ENCODE results near the gene FLYWCH2.

DNA sequence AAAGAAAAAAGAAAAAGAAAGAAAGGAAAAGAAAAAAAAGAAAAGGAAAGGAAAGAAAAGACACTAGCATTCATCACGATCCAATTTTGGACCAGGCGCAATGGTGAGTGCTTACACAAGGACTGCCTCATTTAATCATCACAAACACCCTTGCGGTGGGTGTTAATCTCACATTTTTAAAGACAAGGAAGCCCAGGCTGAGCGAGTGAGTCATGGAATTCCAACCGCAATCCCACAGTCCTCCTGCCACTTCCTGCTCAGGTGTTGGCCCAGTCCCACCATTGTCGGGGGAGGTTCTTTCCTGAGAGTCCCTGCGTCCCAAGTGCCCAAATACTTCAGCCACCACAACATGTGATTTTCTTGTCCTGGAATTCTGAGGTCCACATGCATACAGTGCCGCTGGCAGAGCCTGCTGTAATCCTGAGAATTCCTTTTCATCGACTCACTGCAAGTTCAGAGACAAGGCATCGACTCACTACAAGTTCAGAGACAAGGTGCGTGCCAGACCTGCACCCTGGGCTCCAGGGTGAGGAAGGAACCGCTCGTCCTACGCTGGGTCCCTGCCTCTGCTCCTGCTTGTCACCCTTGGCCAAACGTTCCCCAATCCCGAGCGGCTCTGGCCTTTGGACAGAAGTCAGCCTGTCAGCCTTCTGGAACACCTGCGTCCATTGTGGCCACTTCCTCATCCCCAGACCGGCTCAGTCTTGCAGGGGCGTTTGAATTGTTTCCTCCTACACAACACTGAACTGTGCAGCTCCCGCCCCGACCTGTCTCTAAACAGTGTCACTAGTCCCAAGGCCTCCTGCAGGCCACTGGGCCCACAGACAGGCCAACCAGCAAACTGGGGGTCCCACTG is 47.1 kb upstream of the FLYWCH2 start:
- TF ChIP-seq, protein P1, sequence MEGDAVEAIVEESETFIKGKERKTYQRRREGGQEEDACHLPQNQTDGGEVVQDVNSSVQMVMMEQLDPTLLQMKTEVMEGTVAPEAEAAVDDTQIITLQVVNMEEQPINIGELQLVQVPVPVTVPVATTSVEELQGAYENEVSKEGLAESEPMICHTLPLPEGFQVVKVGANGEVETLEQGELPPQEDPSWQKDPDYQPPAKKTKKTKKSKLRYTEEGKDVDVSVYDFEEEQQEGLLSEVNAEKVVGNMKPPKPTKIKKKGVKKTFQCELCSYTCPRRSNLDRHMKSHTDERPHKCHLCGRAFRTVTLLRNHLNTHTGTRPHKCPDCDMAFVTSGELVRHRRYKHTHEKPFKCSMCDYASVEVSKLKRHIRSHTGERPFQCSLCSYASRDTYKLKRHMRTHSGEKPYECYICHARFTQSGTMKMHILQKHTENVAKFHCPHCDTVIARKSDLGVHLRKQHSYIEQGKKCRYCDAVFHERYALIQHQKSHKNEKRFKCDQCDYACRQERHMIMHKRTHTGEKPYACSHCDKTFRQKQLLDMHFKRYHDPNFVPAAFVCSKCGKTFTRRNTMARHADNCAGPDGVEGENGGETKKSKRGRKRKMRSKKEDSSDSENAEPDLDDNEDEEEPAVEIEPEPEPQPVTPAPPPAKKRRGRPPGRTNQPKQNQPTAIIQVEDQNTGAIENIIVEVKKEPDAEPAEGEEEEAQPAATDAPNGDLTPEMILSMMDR (IDR thresholded peaks at IDR 0.05; ENCODE audit: low read length): no peak
- TF ChIP-seq EZH2 (IDR thresholded peaks at IDR 0.05; ENCODE audit: borderline replicate concordance, low read length): no peak

Measured in OCI-LY1 (cell line).